Non-pigmented ciliary epithelial cell (primary cell): ENCODE data around the gene FAM227B.
"Not testable (repeated sequence)": the region's sequence is repeated elsewhere in the genome, so short reads cannot be mapped to it uniquely, and the experiment has no call there.

ENCODE experiments used
- DNase-seq: peaks from one replicate; pipeline ENCODE4 v3.0.0-alpha.2; 2010; ENCODE audit warnings: low read depth

FAM227B gene

DNA sequence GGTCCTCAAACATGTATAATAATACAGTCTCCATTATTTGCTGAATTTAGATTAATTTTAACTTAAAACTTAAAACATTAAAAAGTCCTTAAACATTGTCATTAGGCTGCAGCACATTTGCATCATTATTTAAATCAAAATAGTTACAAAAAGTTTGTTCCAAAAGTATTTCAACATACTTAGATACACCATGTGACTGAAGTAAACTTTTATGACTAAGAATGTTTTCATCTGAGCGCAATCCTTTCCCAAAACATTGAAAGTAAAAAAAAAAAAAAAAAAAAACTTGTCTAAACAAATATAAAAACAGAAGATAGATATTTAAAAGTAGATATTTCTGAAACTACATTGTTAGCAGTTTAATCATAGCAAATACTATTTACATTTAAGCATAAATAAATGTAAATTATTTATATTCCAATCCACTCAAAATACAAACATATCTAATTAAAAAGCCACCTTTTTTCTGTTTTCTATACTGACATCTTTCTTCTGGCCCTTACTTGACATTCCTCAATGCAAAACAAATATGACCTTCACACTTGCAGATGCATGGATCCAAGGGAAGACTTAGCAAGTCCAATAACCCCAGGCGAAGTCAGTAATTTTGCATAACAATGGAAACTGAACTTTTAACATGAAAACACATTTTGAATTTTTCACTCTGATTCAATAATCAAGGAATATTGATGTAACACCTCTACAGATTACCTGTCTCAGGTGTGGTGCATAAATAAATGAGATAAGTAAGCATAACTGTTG is 10.3 kb downstream of the FAM227B start:
- no peak for DNase-seq

DNA sequence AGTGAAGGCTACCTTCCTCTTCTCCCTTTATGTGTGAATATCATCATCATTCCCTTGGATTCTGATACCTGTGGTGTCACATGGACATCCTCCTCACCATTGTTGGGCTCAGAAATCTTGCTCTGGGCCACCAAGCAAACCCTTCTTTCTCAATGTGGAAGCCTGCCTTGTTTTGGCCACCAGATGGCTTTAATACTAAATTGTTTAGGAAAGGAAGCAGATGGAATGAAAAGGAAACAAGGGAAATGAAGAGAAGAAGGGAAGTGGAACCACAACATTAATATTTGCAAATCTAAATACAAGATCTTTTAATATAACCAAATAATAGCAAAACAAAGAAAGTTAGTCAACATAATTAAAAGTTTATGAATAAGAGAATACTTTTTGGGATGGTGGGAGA is 14.0 kb downstream of the FAM227B start:
- DNase-seq = no peak

DNA sequence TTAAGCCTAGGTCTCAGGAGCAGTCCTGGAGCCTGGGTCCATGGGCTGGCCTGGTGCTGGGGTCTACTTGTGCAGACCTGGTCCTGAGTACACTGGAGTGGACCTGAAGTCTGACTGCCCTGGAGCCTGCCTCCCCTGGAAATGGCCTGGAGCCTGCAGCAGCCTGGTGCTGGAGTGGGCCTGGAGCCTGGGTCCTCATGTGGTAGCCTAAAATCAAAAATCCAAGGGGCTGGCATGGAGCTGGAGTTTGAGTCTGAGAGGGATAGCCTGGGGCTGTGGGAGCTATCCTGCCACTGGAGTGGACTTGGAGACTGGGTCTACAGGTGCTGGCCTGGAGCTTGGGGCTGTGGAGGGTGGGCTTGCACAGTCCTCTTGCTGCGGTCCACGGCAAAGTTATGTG is 15.0 kb downstream of the FAM227B start:
- no peak for DNase-seq

DNA sequence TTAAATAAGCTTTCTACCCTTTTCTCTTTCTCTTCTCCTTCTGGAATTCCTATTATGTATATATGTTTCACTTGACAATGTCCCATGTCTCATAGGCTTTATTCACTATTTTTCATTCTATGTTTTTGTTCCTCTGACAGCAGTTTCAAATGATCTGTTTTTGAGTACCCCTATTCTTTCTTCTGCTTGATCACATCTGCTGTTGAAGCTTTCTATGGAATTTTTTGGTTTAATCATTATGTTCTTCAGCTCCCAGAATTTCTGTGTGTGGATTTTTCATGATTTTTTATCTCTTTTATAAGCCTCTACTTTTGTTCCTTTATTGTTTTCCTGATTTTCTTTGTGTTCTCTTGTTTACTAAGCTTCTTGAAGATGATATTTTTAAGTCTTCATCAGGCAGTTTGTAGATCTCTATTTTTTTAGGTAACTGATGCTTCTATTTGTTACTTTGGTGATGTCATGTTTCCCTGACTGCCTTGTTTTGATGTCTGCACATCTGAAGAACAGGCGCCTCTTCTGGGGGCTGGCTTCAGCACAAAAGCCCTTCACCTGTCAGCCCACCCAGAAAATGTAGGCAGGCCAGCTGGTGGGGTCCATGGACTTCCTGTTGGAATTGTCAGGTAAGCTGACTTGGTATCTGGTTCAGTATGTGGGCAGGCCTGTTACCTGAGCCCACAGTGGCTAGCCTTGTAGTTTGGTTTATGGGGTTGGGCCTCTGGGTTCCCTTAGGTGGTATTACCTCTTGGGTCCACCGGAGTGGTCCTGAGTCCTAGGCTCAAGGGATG is 15.8 kb downstream of the FAM227B start:
- DNase-seq = no peak

DNA sequence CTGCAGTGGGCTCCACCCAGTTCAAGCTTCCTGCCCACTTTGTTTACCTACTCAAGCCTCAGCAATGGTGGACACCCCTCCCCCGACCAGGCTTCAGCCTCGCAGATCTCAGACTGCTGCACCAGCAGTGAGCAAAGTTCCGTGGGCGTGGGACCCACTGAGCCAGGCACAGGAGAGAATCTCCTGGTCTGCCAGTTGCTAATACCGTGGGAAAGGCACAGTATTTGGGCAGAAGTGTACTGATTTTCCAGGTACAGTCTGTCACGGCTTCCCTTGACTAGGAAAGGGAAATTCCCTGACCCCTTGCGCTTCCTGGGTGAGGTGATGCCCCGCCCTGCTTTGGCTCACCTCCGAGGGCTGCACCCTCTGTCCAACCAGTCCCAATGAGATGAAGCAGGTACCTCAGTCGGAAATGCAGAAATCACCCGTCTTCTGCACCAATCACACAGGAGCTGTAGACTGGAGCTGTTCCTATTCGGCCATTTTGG is 27.7 kb downstream of the FAM227B start:
- not testable (repeated sequence) for DNase-seq

DNA sequence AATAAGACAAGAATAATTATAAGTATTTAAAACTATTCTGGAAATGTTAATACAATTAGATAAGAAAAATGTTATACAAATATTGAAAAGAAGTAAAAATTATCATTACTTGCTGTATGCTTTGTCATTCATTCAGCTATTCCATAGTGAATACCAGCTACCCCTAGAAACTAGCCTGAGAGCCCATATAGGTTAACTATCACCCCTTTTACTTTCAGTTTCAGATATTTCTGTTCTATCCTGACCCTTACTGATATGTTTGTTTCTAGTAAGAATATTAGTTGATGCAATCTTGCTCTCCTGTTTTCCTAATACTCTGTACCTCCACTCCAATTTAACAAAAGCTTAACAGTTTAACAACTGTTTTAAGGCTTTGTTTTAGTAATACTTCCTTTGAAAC is 31.6 kb downstream of the FAM227B start:
- DNase-seq = no peak

DNA sequence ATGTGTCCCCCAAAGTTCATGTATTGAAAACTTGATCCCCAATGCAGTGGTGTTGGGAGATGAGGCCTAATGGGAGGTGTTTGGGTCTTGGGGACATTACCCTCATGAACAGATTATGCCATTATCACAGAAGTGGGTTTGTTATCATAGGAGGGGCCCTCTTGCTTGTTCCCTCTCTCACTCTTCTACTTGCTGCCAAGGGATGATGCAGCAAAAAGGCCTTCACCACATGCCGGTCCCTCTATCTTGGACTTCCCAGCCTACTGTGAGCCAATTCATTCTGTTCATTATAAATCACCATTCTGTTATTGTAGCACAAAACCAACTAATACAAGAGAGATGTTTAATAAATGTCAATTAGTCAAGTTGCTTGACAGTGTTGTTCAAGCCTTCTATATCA is 47.2 kb downstream of the FAM227B start:
- no peak for DNase-seq

DNA sequence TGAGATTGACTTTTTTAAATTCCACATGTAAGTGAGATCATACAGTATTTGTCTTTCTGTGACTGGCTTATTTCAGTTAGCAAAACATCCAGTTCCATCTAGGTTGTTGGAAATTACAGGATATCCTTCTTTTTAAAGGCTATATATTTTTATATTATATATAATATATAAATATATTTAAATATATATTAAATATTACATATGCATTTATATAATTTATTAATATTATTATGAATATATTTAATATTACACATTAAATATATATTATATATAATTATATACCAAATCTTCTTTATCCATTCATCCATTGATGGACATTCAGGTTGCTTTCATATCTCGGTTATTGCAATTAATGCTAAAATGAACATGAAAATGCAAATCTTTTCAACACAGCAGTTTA is 49.9 kb downstream of the FAM227B start:
- DNase-seq = no peak

DNA sequence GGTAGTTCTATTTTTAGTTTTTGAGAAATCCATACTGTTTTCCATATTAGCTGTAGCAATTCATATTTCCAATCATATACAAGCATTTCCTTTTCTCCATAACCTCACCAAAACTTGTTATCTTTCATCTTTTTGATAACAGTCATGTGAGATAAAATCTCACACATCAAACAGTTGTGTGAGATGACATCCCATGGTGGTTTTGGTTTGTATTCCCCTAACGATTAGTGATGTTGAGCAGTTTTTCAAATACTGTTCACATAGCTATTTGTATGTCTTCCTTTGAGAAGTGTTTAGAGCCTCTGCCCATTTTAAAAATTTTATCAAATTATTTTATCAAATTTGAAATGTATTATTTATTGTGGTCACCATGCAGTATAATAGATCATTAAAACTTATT is 50.4 kb downstream of the FAM227B start:
- no peak for DNase-seq

DNA sequence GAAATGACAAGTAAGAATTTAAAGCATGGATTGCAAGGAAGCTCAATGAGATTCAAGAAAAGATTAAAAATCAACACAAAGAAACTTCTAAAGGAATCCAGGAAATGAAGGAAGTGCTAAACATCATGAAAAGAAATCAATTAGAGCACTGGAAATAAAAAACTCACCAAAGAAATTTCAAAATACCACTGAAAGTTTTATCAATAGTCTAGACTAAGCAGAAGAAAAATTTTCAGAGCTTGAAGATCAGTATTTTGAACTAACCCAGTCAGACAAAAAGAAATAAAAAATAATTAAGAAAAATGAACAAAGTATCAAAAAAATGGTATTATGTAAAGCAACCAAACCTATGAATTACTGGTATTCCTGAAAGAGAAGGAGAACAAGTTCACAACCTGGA is 60.6 kb downstream of the FAM227B start:
- no peak for DNase-seq

DNA sequence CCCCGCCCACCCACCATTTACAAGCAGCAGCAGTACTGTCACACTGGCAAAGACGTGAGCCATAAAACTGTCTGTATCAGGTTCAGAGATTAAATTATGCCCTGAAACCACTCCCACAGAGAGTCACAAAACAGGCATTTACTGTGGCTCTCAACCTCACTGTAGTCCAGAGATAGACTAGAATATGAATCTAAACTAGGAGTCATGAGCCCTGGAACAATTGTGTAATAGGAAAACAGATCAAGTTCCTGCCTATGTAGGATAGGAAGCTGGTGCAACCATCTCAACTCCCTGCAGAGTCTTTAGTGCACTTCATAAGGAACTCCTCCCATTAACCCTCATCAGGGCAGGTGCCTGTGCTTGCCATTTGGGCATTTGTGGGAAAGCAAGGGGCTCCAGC is 61.7 kb downstream of the FAM227B start:
- no peak for DNase-seq

DNA sequence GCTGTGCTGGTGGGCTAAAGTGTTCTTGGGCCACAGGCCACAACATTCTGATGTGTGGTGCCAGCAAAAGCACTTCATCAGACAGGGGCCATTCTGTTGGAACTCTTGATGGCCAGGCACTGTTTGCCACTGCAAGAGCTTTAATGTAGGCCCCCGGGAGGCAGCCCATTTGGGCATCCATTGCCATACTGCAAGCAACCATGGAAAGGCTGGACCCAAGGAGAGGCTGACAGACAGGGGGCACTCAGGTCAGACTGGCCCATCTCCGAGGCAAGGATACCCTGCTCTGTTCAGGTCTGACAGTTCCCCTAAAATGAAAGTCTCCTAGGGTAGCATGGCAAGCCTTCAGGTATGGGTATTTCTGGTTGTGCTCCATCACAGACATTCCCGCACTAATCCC is 64.2 kb downstream of the FAM227B start:
- no peak for DNase-seq

DNA sequence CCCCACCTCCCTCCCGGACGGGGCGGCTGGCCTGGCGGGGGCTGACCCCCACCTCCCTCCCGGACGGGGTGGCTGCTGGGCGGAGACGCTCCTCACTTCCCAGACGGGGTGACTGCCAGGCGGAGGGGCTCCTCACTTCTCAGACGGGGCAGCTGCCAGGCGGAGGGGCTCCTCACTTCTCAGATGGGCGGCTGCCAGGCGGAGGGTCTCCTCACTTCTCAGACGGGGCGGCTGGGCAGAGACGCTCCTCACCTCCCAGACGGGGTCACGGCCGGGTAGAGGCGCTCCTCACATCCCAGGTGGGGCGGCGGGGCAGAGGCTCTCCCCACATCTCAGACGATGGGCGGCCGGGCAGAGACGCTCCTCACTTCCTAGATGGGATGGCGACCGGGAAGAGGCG is 70.3 kb downstream of the FAM227B start:
- DNase-seq = not testable (repeated sequence)

DNA sequence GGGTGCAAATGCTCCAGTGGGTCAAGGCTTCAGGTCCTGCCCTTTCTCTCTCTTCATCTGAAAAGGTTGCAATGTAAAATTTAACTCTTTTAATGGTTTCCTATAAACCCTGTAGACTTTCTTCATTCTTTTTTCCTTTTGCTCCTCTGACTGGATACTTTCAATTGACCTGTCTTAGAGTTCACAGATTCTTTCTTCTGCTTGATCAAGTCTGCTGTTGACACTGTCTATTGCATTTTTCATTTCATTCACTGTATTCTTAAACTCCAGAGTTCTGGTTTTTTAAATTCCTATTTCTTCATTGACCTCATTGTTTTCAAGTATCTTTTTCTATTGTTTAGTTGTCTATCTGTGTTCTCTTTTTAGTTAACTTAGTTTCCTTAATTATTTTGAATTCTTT is 82.1 kb downstream of the FAM227B start:
- DNase-seq = no peak

DNA sequence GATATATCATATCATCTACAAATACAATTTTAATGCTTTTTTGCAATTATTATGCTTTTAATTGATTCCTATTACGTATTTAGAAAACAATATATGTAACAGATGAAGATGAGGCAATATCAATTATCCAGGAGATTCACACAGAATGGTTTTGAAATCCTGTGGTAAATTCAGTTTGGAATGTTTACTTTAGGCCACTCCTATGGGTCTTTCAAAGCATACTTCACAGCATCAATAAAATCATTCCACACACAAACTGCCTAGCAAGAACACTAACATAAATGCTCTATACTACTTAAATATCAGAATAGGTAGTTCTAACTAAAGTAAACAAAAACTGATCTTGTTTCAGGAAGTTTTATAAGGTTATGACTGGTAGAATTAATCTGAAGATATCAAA is 90.5 kb downstream of the FAM227B start:
- DNase-seq = no peak

DNA sequence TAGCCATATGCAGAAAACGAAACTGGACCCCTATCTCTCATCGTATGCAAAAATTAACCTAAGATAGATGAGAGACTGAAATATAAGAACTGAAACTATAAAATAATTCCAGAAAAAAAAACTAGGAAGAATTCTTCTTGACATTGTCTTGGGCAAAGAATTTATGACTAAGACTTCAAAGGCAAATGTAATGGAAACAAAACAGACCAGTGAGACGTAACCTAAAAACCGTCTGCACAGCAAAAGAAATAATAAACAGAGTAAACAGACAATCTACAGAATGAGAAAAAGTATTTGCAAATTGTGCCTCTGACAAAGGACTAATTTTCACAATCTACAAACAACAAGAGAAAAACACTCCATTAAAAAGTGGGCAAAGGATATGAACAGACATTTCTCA is 92.3 kb downstream of the FAM227B start:
- DNase-seq = no peak

DNA sequence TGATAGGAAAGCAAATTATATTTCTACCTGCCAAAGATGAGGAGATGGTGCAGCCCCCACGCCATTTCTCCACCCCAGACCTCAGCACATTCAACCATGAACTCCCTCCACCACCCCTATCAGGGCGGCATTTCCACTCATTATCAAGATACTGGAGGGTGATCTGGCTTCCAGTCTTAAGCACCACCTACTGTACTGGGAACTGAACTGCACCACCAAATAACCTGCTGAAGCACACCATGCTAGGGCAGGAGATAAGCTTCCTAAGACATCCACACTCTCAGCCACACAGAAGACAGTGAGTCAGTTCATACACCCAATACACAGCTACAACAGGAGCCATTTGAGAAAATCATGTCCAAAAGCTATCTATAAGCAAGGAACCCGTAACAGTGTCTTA is 98.8 kb downstream of the FAM227B start:
- no peak for DNase-seq

DNA sequence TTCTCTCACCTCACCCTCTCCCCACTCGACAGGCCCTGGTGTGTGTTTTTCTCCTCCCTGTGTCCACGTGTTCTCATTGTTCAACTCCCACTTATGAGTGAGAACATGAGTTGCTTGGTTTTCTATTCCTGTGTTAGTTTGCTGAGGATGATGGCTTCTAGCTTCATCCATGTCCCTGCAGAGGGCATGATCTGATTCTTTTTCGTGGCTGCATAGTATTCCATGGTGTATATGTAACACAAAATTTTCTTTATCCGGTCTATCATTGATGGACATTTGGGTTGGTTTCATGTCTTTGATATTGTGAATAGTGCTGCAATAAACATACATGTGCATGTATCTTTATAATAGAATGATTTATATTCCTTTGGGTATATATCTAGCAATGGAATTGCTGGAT is 107.9 kb downstream of the FAM227B start:
- DNase-seq = not testable (repeated sequence)

DNA sequence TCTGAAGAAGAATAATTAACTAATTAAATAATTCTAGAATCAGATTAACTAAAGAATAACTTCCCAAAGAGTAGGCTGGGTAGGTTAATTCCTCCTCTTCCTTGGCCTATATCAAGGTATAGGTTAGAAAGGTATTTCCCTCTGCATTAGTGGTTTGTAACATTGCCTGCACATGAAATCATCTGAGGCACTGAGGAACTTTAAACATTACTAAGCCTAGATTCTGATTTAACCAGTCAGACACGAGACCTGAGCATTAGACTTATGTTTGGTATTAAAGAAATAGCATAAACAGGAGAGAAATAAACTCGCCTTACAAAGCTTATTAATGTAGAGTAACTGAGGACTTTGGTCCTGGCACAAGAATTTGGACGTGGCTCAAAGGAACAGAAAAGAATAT is 113.4 kb downstream of the FAM227B start:
- no peak for DNase-seq

DNA sequence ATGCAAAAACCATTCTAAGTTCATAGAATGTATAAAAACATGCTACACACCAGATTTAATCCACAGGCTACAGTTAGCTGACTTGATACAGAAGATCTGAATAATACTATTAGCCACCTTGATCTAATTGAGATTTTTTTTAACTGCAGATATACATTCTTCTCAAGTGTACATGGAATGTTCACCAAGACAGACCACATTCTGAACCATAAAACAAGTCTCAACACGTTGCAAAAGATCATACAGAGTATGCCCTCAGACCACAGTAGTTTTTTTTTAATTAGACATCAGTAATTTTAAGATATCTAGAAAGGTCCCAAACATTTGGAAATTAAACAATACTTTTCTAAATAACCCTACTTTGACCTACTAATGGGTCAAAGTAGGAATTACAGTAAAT is 114.3 kb downstream of the FAM227B start:
- no peak for DNase-seq

DNA sequence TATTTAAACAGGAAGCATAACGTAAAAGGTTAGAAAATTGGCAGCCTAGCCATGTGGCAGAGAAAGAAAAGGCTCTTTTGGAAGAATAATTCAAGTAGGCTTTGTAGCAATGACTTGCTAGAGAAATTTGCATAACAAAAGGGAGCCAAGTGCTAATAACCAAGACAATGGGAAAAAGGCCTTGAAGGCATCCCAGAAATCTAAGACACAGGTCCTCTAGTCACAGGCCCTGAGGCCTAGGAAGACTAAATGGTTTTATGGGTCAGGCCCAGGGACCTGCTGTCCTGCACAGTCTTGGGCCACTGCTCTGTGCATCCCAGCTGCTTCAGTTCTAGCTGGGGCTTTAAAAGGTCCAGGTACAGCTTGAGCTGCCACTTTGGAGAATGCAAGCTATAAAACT is 119.0 kb downstream of the FAM227B start:
- no peak for DNase-seq

DNA sequence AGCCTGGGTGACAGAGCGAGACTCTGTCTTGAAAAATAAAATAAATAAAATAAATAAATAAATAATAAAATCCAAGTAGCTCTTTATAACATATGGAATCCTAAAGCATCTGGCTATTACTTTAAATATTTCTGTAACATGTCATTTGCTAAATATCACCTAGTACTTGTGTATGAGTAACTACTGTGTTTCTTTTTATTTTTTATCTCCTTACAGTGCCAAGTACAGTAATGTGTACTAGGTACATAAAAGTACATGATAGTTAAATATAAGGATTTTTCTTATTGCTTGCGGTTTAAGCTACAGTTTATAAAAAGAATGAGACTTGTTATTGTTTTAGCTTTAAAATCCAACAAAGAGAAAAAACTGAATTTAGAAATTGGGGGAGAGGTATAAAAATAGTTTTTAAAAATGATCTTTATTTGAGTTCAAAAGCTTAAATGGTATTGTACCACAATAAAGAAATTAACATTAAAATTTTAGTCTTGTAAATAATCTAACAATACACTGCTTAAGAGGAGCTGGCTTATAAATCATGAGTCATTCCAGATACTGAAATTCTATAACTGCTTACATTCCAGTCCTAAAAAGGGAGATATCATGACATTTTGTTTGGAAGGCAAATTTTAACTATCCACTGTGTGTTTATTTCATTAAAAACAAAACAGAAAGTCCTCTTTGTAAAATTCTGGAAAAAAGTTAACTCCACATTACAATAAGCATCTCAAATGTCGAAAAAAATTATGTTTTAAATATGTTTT is 124.4 kb downstream of the FAM227B start:
- no peak for DNase-seq

DNA sequence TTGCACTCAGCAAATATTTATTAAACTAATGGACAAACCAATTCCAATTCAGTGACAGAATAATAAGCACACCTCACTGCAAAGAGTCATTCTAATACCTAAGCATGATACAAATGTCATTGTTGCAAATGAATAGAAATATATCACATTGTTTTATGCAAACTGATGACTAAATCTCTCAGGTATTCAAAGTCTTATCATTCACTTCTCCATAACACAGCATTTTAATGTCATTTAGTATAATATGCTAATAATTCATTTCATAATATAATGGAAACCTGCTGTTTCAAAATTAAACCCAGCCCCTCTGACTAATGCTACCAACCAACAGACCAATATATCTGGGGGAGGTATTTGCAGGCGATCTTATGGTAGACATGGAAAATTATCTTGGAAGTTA is 125.8 kb downstream of the FAM227B start:
- no peak for DNase-seq
